KMS-11 (cell line): ENCODE data around the gene PROC.

Experiments
- H2AFZ ChIP-seq: fragments of 200-600 bp; sonication (generic); 2 replicates; pipeline ENCODE4 v1.6.1; 2016; ENCODE audit warnings: antibody characterized with exemption, mixed run types, low read depth
- H3K27ac ChIP-seq: fragments of 200-600 bp; sonication (generic); 2 replicates; pipeline ENCODE4 v1.6.1; 2016; ENCODE audit warnings: mild to moderate bottlenecking, mixed run types
- H3K27me3 ChIP-seq: fragments of 200-600 bp; sonication (generic); 2 replicates; pipeline ENCODE4 v1.6.1; 2017; ENCODE audit warnings: mild to moderate bottlenecking, low read depth, mixed run types, moderate library complexity; ENCODE audit not compliant: insufficient read depth
- H3K36me3 ChIP-seq: fragments of 200-600 bp; sonication (generic); 2 replicates; pipeline ENCODE4 v1.6.1; 2017; ENCODE audit warnings: mild to moderate bottlenecking, mixed run types; ENCODE audit not compliant: insufficient read depth
- H3K4me1 ChIP-seq: fragments of 200-600 bp; sonication (generic); 2 replicates; pipeline ENCODE4 v1.6.1; 2016; ENCODE audit warnings: mild to moderate bottlenecking, low read depth, mixed run types; ENCODE audit not compliant: poor library complexity, severe bottlenecking
- H3K4me2 ChIP-seq: fragments of 200-600 bp; sonication (generic); 2 replicates; pipeline ENCODE4 v1.7.0; 2016; ENCODE audit warnings: mild to moderate bottlenecking, mixed run types
- H3K4me3 ChIP-seq: fragments of 200-600 bp; sonication (generic); IDR thresholded peaks from 2 replicates; pipeline ENCODE4 v1.6.1; 2017; ENCODE audit warnings: low read depth, low read length, mixed read lengths; ENCODE audit not compliant: insufficient read depth
- H3K79me2 ChIP-seq: fragments of 200-600 bp; sonication (generic); 2 replicates; pipeline ENCODE4 v1.6.1; 2016; ENCODE audit warnings: low read depth, mixed run types; ENCODE audit not compliant: insufficient read depth
- H3K9ac ChIP-seq: fragments of 200-600 bp; sonication (generic); 2 replicates; pipeline ENCODE4 v1.6.1; 2016; ENCODE audit warnings: mild to moderate bottlenecking, mixed run types
- H4K20me1 ChIP-seq: fragments of 200-600 bp; sonication (generic); 2 replicates; pipeline ENCODE4 v1.6.1; 2016; ENCODE audit warnings: mild to moderate bottlenecking, mixed run types; ENCODE audit not compliant: insufficient read depth
- TF ChIP-seq, protein P1 (sequence below): fragments of 200-600 bp; sonication (generic); conservative IDR thresholded peaks from 2 replicates; pipeline ENCODE4 v1.6.1; 2017; ENCODE audit warnings: low read depth, mild to moderate bottlenecking, antibody characterized with exemption, low read length, moderate library complexity, mixed read lengths

PROC gene

GRCh38 chr2:127401757-127402695, 16.2 kb upstream of the PROC start:
- Histone ChIP-seq H3K4me2 (no peak overlapping the region), H2AFZ (no peak overlapping the region), H4K20me1 (no peaks in the 10 kb centered on the region), H3K4me3 (no peak overlapping the region), H3K27ac (no peak overlapping the region), H3K4me1 (peaks cover 10% of the 10 kb centered on the region), H3K27me3 (no peaks in the 10 kb centered on the region), H3K79me2 (no peaks in the 10 kb centered on the region), H3K9ac (no peak overlapping the region), H3K36me3 (no peaks in the 10 kb centered on the region)
- TF ChIP-seq, protein P1, sequence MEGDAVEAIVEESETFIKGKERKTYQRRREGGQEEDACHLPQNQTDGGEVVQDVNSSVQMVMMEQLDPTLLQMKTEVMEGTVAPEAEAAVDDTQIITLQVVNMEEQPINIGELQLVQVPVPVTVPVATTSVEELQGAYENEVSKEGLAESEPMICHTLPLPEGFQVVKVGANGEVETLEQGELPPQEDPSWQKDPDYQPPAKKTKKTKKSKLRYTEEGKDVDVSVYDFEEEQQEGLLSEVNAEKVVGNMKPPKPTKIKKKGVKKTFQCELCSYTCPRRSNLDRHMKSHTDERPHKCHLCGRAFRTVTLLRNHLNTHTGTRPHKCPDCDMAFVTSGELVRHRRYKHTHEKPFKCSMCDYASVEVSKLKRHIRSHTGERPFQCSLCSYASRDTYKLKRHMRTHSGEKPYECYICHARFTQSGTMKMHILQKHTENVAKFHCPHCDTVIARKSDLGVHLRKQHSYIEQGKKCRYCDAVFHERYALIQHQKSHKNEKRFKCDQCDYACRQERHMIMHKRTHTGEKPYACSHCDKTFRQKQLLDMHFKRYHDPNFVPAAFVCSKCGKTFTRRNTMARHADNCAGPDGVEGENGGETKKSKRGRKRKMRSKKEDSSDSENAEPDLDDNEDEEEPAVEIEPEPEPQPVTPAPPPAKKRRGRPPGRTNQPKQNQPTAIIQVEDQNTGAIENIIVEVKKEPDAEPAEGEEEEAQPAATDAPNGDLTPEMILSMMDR, result no peak

DNA sequence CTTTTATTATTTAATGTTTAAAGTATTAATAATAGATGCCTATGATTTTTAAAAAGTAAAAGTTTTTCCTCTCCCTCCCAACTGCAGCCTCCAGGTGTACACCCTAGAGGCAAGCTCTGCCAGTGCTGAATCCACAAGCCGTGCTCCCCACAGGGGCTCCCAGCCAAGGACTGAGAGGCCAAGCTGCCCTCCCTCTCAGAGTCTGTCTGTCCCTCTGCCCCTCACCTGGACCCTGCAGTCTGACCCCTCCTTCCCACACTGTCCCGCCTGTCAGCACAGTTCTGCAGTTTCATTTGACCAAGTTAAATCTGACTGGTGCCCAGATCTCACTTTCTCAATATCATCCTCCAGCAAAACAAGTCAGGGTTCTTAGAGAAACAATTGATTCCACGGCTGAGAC, 14.8 kb upstream of the PROC start:
- TF ChIP-seq, protein P1, result no peak
- no peak overlapping the region for H2AFZ ChIP-seq
- H3K27me3 ChIP-seq, result no peaks in the 10 kb centered on the region
- H3K9ac ChIP-seq, result no peak overlapping the region
- H3K4me2 ChIP-seq, result no peak overlapping the region
- H4K20me1 ChIP-seq, result no peaks in the 10 kb centered on the region
- H3K36me3 ChIP-seq, result no peaks in the 10 kb centered on the region
- peaks cover 9% of the 10 kb centered on the region for H3K4me1 ChIP-seq
- no peak overlapping the region for H3K27ac ChIP-seq
- no peak overlapping the region for H3K4me3 ChIP-seq
- H3K79me2 ChIP-seq, result no peaks in the 10 kb centered on the region

- H3K27me3 ChIP-seq, result no peaks in the 10 kb centered on the region
- H3K79me2 ChIP-seq, result no peaks in the 10 kb centered on the region
- no peak overlapping the region for H3K9ac ChIP-seq
- no peak overlapping the region for H3K4me2 ChIP-seq
- no peak overlapping the region for H2AFZ ChIP-seq
- TF ChIP-seq, protein P1, result no peak
- peaks cover 15% of the 10 kb centered on the region for H3K4me1 ChIP-seq
- H4K20me1 ChIP-seq, result no peaks in the 10 kb centered on the region
- H3K4me3 ChIP-seq, result no peak overlapping the region
- no peaks in the 10 kb centered on the region for H3K36me3 ChIP-seq
- H3K27ac ChIP-seq, result no peak overlapping the region
Measured at GRCh38 chr2:127404466-127405254, 13.6 kb upstream of the PROC start.

GRCh38 chr2:127405255-127405610, 13.0 kb upstream of the PROC start:
- Histone ChIP-seq H3K4me2 (no peak overlapping the region), H4K20me1 (no peaks in the 10 kb centered on the region), H3K79me2 (no peaks in the 10 kb centered on the region), H3K36me3 (no peaks in the 10 kb centered on the region), H3K27ac (no peak overlapping the region), H3K4me3 (no peak overlapping the region), H3K27me3 (no peaks in the 10 kb centered on the region), H2AFZ (no peak overlapping the region), H3K4me1 (peaks cover 15% of the 10 kb centered on the region), H3K9ac (no peak overlapping the region)
- TF ChIP-seq, protein P1, result no peak
